MM.1S (cell line): ENCODE results near the gene EPB41L2.

Experiments
- DNase-seq: peaks from one replicate; pipeline ENCODE4 v3.0.0-alpha.2; 2015
- H2AFZ ChIP-seq: fragments of 300-600 bp; sonication (generic); 2 replicates; pipeline ENCODE4 v1.6.0; 2016; ENCODE audit warnings: antibody characterized with exemption, low read length
- H3F3A ChIP-seq: fragments of 300-600 bp; sonication (generic); 2 replicates; pipeline ENCODE4 v1.6.1; 2016; ENCODE audit warnings: mild to moderate bottlenecking, antibody characterized with exemption, low read length, moderate library complexity, mixed read lengths; ENCODE audit not compliant: insufficient read depth
- H3K27ac ChIP-seq: fragments of 300-600 bp; sonication (generic); 2 replicates; pipeline ENCODE4 v1.5.1; 2016; ENCODE audit warnings: mild to moderate bottlenecking, low read length
- H3K27me3 ChIP-seq: fragments of 300-600 bp; sonication (generic); replicated peaks from 2 replicates; pipeline ENCODE4 v1.6.0; 2016; ENCODE audit warnings: low read length; ENCODE audit not compliant: insufficient read depth
- H3K36me3 ChIP-seq: fragments of 300-600 bp; sonication (generic); replicated peaks from 2 replicates; pipeline ENCODE4 v1.6.1; 2016; ENCODE audit warnings: mild to moderate bottlenecking, low read length, mixed read lengths; ENCODE audit not compliant: insufficient read depth
- H3K4me1 ChIP-seq: fragments of 300-600 bp; sonication (generic); 2 replicates; pipeline ENCODE4 v1.6.1; 2016; ENCODE audit warnings: low read length, mixed read lengths
- H3K4me2 ChIP-seq: fragments of 300-600 bp; sonication (generic); 2 replicates; pipeline ENCODE4 v1.6.0; 2016; ENCODE audit warnings: low read depth, low read length
- H3K4me3 ChIP-seq: fragments of 300-600 bp; sonication (generic); 2 replicates; pipeline ENCODE4 v1.5.1; 2016; ENCODE audit warnings: low read length, mixed read lengths
- H3K79me2 ChIP-seq: fragments of 300-600 bp; sonication (generic); 2 replicates; pipeline ENCODE4 v1.6.1; 2016; ENCODE audit warnings: mixed run types, low read length, mixed read lengths
- H3K9ac ChIP-seq: fragments of 300-600 bp; sonication (generic); 2 replicates; pipeline ENCODE4 v1.6.1; 2016; ENCODE audit warnings: low read length, mixed read lengths
- H3K9me2 ChIP-seq: fragments of 300-600 bp; sonication (generic); replicated peaks from 2 replicates; pipeline ENCODE4 v1.6.1; 2016; ENCODE audit warnings: mild to moderate bottlenecking, low read length, mixed read lengths; ENCODE audit not compliant: insufficient read depth
- H3K9me3 ChIP-seq: fragments of 300-600 bp; sonication (generic); replicated peaks from 2 replicates; pipeline ENCODE4 v1.6.1; 2016; ENCODE audit warnings: mild to moderate bottlenecking, low read length, mixed read lengths; ENCODE audit not compliant: insufficient read depth
- H4K20me1 ChIP-seq: fragments of 300-600 bp; sonication (generic); 2 replicates; pipeline ENCODE4 v1.6.1; 2016; ENCODE audit warnings: mild to moderate bottlenecking, low read length, moderate library complexity, mixed read lengths; ENCODE audit not compliant: insufficient read depth
- CTCF ChIP-seq: fragments of 300-600 bp; sonication (generic); IDR thresholded peaks from 2 replicates; pipeline ENCODE4 v1.5.1; 2016; ENCODE audit warnings: antibody characterized with exemption, low read length, mixed read lengths
- EZH2 ChIP-seq: fragments of 300-600 bp; sonication (generic); optimal IDR thresholded peaks from 2 replicates; pipeline ENCODE3; 2017; ENCODE audit warnings: low read depth, mild to moderate bottlenecking, antibody characterized with exemption, low read length, mixed read lengths
- EZH2phosphoT487 ChIP-seq: fragments of 300-600 bp; sonication (generic); IDR thresholded peaks from 2 replicates; pipeline ENCODE4 v1.6.1; 2018; ENCODE audit warnings: antibody characterized with exemption, low read length

The EPB41L2 gene

GRCh38 chr6:131063028-131063763, at the start of gene EPB41L2:
TSS of gene EPB41L2 (minus strand) at chr6:131063245. CDS start at chr6:130956485, 106,760 bp downstream.
- no peaks in the 10 kb centered on the region for H3K9me3 ChIP-seq
- peaks cover 10% of the 10 kb centered on the region; the same call in 1 of the 2 replicates for H3K79me2 ChIP-seq
- H3K4me1 ChIP-seq = peaks cover 5% of the 10 kb centered on the region; the same call in 1 of the 2 replicates
- H4K20me1 ChIP-seq = no peaks in the 10 kb centered on the region
- H3F3A ChIP-seq = peaks cover 4% of the 10 kb centered on the region
- H3K27me3 ChIP-seq = no peaks in the 10 kb centered on the region
- H3K36me3 ChIP-seq = no peaks in the 10 kb centered on the region
- H2AFZ ChIP-seq = peak within 1 kb of the TSS; percentile 99
- TF ChIP-seq CTCF = no peak
- no peak for TF ChIP-seq EZH2
- no peak for TF ChIP-seq EZH2phosphoT487
- H3K4me2 ChIP-seq = peak within 1 kb of the TSS; percentile 99
- peak within 1 kb of the TSS; percentile 65; the same call in 1 of the 2 replicates for H3K27ac ChIP-seq
- H3K9ac ChIP-seq = peak within 1 kb of the TSS; percentile 78
- H3K9me2 ChIP-seq = no peaks in the 10 kb centered on the region
- DNase-seq = peak; percentile 93
- peak within 1 kb of the TSS; percentile 87 for H3K4me3 ChIP-seq

- H3K36me3 ChIP-seq = no peaks in the 10 kb centered on the region
- H3K27ac ChIP-seq = no peak overlapping the region
- H3K9me2 ChIP-seq = no peaks in the 10 kb centered on the region
- no peak overlapping the region for H3K4me3 ChIP-seq
- H3K79me2 ChIP-seq = no peaks in the 10 kb centered on the region
- DNase-seq = no peak
- H3K4me1 ChIP-seq = no peaks in the 10 kb centered on the region
- no peak overlapping the region for H3K9ac ChIP-seq
- no peaks in the 10 kb centered on the region for H4K20me1 ChIP-seq
- no peak for TF ChIP-seq CTCF
- no peak for TF ChIP-seq EZH2
- TF ChIP-seq EZH2phosphoT487 = no peak
- H3F3A ChIP-seq = no peaks in the 10 kb centered on the region
- no peak overlapping the region for H3K4me2 ChIP-seq
- H2AFZ ChIP-seq = no peak overlapping the region
- H3K27me3 ChIP-seq = no peaks in the 10 kb centered on the region
- no peaks in the 10 kb centered on the region for H3K9me3 ChIP-seq
These were observed 49.2 kb upstream of the EPB41L2 start for GRCh38 chr6:131112249-131112648.

DNA sequence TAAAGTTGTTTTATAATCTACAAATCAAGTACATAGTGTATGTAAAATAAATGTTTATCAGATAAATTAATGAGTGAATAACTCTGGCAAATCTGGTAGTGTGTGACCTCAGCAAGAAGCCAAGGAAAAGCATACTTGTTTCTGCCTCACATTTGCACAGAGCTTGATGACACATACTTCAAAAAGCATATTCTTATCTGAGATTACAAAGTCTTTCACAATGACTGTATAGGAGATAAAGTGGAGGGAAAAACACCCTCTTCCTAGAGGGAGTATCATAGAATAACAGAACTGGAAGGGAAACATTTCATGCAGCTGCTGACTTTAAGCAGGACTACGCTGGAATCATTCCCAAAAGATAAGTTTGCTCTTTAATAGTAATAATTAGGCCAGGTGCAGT, 44.1 kb upstream of the EPB41L2 start:
- TF ChIP-seq EZH2 (no peak), EZH2phosphoT487 (no peak), CTCF (no peak)

More for the DNA sequence above, 44.1 kb upstream of the EPB41L2 start:
- Histone ChIP-seq H2AFZ (no peak overlapping the region), H3K4me1 (no peaks in the 10 kb centered on the region), H3K27ac (no peak overlapping the region), H3K9me2 (no peaks in the 10 kb centered on the region), H3K27me3 (no peaks in the 10 kb centered on the region), H4K20me1 (no peaks in the 10 kb centered on the region), H3F3A (no peaks in the 10 kb centered on the region), H3K9me3 (no peaks in the 10 kb centered on the region), H3K36me3 (no peaks in the 10 kb centered on the region), H3K4me2 (no peak overlapping the region), H3K9ac (no peak overlapping the region), H3K4me3 (no peak overlapping the region), H3K79me2 (no peaks in the 10 kb centered on the region)
- no peak for DNase-seq
